ENCODE results near the gene GABPA.
"Not testable (repeated sequence)": the region's sequence is repeated elsewhere in the genome, so short reads cannot be mapped to it uniquely, and the experiment has no call there.

The GABPA gene

GRCh38 chr21:25734904-25735645, at the start of gene GABPA, which contains the start of gene ATP5PF:
TSS of gene GABPA (plus strand) at chr21:25734972. CDS start at chr21:25741599, 6,627 bp downstream.
TSS of gene ATP5PF (minus strand) at chr21:25734904. CDS start at chr21:25729794, 5,110 bp downstream.
- peak; percentile 97 for DNase-seq

DNA sequence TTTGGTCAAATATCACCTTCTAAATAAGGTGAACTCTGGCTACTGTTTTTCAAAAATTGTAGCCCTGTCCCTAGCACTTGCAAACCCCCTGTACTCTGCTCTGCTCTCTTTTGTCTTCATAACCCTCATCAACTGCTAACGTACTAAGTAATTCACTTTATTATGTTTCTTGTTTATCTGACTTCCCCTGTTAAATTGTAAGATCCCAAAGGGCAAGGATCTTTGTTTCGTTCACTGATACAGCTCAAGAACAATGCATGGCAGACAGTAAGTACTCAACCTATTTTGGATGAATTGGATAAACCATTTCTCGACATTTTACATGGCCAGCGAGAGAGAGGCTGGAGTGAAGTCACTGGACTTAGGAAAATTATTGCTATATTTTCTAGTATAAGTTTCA, 47.0 kb upstream of the GABPA start:
- no peak for DNase-seq

- DNase-seq = no peak
Measured at GRCh38 chr21:25688275-25689155, 46.3 kb upstream of the GABPA start.

- DNase-seq = no peak
Measured at GRCh38 chr21:25689226-25689625, 45.5 kb upstream of the GABPA start.

DNA sequence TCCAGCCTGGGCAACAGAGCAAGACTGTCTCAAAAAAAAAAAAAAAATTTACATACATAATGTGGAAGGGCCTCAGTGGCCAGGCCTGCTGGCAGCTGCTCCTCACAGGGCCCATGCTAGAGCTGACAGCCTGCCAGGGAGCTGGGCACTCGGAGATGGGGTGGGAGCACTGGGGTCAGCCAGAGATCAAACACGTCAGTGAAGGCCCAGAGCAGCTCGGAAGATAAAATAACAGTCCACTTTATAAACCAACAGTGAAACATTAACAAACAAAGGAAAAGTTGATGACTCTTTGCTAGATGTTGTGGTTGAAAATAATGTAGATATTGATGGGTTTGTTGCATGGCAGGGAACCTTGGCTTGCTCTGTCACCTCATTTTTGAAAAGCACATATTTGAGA, 42.8 kb upstream of the GABPA start:
- DNase-seq = no peak

- not testable (repeated sequence) for DNase-seq
Measured at GRCh38 chr21:25695461-25695860, 39.3 kb upstream of the GABPA start.

DNA sequence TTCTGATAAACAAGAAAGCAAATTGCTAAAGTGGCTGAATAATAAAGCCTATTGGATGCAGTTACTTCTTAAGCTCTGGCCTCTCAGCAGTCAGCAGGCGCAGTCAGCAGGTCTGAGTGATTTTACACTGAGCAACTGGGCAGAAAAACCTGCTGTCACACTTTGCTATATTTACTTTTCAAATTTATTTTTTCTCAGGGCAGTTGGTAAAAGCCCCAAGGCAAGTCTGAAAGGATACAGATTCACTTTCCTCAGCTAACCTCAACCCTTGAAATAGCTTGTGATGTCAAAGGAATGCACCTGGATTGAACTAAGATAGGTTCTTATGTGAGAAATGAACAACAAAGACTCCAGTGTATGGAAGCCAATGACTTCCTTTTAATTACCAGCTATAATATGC, 34.0 kb upstream of the GABPA start:
- no peak for DNase-seq

GRCh38 chr21:25701529-25701928, 33.2 kb upstream of the GABPA start:
- DNase-seq = no peak

GRCh38 chr21:25708467-25709065, 26.2 kb upstream of the GABPA start:
- DNase-seq = peak; percentile 30

DNA sequence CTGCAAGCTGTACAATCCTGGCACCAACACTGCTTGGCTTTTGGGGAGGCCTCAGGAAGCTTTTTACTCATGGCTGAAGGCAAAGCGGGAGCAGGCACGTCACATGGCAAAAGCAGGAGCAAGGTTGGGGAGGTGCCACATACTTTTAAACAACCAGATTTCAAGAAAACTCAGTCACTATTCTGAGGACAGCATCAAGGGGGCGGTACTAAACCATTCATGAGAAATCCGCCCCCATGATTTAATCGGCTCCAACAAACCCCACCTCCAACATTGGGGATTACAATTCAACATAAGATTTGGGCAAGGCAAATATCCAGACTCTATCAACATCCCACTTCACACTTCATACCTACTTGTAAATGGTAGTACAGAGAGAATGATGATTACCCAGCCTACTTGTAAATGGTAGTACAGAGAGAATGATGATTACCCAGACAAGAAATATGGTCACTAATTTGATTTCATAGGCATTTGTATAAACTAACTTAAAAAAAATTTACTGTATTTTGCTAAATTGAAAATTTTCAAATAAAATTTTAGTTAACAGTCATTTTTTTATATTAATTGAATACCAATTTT, 25.0 kb upstream of the GABPA start:
- no peak for DNase-seq

GRCh38 chr21:25710550-25710949, 24.2 kb upstream of the GABPA start:
- no peak for DNase-seq

- not testable (repeated sequence) for DNase-seq
Measured at GRCh38 chr21:25714066-25714465, 20.7 kb upstream of the GABPA start.

DNA sequence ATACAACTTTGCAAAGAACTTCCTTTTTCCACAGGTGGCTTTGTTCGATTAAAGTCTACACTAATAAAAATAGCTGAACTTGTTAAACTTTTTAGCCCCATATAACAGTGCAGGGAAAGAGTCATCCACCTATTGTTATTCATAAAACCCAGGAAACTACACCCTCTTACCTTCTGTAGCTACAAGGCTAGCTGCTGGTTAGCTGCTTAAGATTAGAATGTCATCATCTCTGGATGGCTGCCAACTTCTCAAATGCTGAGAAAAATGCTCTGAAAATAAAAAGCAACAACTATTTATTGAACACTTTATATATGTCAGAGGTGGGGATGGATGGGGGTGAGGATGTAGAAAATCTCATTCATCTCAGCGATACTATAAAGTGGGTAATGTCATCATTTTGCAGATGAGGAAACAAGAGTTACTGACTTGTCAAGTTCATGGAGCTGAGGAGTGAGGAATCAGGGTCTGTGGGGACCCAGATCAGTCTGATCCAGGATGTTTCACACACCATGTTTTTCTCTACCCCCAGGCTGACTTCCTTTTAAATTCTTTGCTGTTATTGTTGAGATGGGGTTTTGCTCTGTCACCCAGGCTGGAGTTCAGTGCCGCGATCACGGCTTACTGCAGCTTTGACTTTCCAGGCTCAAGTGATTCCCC, 17.2 kb upstream of the GABPA start:
- DNase-seq = no peak

DNA sequence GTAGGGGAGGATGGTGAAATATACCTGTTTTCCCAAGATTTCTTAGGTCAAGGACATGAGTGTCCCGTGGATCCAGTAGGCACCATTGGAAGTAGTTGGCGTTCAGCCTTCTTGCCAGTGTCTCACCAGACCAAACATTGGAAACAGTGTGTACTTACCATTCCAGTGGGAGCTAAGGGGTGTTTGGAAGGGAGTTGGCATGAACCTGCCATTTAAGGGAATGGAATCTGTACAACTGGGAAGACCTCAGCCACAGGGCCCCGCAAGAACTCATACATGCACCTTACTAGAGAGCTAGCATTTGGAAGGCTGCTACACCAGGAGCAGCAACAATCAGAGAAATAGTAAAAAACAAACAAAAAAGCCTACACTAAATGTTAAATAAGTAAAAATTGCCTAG, 12.8 kb upstream of the GABPA start:
- no peak for DNase-seq

DNA sequence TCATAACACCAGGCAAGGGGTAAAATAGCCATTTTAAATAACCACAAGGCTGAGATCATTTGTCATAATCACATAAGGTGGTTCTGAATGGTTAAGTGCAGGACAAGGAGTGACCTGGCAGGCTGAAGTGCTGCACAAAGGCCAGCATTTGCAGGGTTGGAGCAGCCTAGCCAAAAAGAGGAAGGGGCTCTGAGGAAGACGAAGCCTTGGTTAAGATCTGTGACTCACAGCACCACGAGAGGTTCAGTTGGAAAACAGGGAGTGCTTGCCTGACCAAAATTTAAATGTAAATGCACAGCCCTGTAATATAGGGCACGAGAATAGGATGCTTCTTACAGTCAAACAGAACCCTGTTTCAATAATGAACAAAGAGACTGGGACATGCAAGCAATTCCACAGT, 12.1 kb upstream of the GABPA start:
- no peak for DNase-seq

DNA sequence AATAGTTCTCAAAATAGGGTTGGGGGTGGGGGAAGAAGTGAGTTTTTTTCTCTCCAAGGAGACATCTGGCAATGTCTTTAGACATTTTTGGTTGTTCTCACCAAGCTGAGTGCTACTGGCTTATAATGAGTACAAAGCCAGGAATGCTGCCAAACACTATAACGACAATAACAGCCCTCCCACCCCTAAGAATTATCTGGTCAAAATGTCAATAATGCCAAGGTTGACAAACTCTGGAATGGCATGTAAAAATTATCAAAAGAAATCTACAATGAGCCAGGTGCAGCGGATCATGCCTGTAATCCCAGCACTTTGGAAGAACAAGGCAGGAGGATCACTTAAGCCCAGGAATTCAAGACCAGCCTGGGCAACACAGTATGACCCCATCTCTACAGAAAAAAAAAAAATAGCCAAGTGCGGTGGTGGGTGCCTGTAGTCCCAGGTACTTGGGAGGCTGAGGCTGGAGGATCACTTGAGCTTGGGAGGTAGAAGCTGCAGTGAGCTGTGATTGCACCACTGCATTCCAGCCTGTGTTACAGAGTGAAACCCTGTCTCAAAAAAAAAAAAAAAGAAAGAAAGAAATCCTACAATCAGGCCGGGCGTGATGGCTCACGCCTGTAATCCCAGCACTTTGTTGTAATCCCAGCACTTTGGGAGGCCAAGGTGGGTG, 2.5 kb upstream of the GABPA start:
- no peak for DNase-seq

DNA sequence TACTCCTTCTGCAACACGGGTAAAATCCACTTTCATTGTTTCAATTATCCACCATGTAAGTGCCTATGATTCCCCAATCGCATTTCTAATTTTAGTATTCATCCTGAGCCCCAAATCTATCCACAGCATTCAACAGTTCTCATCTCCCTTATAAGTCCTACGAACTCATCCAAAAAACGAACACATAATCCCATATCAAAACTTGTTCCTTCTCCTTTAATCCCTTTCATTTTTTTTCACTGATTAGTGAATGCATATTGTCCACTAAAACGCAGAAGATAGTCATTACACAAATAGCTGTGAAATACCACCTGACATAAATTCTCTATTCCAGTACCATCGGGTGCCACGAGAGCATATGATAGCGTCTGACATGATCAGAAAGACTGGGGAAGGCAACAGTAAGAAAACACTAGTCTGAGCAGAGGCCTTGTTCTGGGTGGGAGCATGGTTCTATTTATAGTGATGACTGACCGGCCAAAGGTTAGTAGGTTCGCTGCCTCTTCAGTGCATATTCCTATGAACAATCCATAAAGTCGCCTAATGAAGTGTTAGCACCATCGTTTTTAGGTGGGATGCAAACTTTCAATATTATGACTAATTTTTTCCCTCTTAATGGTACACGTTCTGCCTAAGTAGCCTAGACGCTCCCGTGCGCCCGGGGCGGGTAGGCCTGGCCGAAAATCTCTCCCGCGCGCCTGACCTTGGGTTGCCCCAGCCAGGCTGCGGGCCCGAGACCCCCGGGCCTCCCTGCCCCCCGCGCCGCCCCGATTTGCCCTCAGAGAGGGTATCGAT, 716 bp upstream of the GABPA start:
- peak; percentile 51 for DNase-seq

DNA sequence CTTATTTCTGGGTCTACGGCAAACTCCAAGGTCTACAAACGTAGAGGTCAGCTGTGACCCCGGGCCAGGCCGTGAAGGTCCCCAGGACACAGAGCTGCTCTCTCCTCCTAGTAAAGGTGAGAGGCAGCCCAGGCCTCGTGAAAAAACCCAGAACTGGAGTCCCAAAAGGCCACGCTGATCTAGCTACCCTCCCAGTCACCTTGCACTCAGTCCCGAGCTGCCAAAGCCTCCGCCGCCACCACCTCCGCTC, 193 bp upstream of the GABPA start:
- DNase-seq = no peak

DNA sequence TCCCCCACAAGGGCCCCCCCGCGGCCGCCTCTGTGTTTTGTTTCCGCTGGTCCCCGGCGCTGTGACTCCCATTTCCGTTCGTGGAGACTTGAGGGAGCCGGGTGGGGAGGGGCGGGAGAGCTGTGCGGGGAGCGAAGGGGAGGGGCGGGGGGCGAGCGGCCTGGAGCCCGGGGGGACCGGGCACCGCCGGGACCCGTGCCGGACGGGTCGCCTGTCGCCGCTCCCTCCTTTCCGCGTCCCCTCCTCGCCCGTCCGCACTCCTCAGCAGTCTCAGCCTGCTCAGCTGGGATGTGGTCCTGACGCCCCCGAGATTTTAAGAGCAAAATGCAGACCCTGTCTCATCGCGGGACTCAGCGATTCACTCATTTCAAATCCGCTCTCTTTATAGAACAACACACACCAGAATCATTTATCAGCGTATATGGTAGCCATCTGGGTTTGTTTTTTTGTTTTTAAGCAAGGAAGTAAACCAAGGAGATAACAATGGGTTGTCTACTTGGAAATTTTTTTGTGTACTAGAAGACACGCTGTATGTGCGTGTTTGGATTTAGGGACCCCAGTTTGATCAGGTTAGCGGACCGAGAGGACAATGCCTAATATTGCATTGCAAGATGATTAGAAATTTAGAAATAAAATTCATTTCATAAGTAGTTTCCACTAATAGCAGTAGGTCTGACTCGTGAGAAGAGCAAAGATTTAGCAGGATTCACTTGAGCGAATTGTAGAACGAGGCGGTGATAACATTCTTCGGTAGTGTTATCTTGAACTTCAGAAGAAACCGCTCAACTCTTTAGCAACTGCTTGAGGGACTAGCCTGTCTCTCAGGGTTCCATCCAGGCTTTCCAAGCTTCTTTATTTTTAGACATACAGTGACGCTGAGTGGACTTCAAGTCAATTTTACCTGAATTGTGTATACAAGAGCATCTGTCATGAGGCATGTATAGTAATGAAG, 1.1 kb downstream of the GABPA start:
- peak; percentile 79 for DNase-seq

DNA sequence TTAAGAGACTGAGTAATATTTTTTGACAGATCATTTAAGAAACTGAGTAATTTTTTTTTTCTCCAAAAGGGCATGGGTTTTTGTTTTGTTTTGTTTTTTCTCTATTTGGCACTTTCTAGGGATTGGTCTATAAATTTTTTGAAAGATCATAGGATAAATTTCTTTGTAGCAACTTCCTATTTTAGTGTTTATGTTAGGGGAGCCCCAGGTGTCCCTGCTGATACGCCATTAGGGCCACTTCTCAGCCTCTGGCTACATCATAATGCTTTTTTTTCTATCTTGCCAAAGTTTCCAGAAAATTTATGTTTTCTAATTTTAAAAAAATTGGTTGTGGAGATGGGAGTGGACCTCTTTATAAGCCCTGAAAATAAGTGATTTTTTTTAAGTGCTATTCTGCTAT, 2.6 kb downstream of the GABPA start:
- no peak for DNase-seq

All from activated naive CD4-positive, alpha-beta T cell treated with anti-CD3 and anti-CD28 coated beads, Interleukin-2, amount 50 U/mL, for 16 hours (primary cell).